AG09309 (cell line): ENCODE results near the gene SCMH1.

ENCODE experiments used
- DNase-seq: peaks from one replicate; pipeline ENCODE4 v3.0.0-alpha.2; 2010; ENCODE audit warnings: low read depth
- H3K4me3 ChIP-seq: 2 replicates; pipeline ENCODE4 v1.5.1; 2011; ENCODE audit warnings: mild to moderate bottlenecking, low read depth, low read length, moderate library complexity; ENCODE audit not compliant: control insufficient read depth
- CTCF ChIP-seq: IDR thresholded peaks from 2 replicates; pipeline ENCODE4 v1.5.1; 2011; ENCODE audit warnings: mild to moderate bottlenecking, low read depth, low read length, inconsistent platforms; ENCODE audit not compliant: insufficient read depth, control insufficient read depth; ENCODE audit errors: missing control alignments

The SCMH1 gene

GRCh38 chr1:41109310-41110197 is 132.6 kb downstream of the SCMH1 start:
- H3K4me3 ChIP-seq = no peak overlapping the region
- DNase-seq = peak; percentile 75
- no peak for TF ChIP-seq CTCF

DNA sequence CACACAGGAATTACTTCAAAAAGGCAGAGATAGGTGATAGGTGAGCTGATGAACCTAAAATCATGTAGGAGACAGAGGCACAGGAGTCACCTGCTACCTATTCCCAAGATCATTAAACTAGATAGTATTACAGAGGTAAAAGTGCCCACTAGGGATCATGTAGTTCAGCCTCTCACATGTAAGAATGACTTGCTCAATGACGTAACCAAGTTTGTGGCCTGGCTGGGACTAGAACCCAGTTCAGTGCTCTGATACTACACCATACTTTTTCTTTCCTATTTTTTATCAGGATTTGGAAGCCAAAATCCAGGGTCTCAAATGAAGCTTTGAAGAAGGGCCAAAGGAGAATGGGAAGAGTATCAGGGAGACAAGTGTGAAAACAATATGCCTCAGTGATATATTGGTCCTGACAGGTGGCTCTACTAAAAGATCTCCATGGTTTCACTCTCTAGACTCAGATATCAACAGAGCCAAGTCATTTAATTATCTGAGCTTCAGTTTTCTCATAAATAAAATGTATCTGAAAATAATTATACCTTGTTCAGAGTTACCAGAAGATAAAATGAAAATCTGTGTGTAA is 133.3 kb downstream of the SCMH1 start:
- no peak for TF ChIP-seq CTCF
- DNase-seq = no peak
- no peak overlapping the region for H3K4me3 ChIP-seq

- no peak for TF ChIP-seq CTCF
- H3K4me3 ChIP-seq = no peak overlapping the region
- DNase-seq = no peak
Observed at GRCh38 chr1:41103766-41104165, 138.3 kb downstream of the SCMH1 start.

DNA sequence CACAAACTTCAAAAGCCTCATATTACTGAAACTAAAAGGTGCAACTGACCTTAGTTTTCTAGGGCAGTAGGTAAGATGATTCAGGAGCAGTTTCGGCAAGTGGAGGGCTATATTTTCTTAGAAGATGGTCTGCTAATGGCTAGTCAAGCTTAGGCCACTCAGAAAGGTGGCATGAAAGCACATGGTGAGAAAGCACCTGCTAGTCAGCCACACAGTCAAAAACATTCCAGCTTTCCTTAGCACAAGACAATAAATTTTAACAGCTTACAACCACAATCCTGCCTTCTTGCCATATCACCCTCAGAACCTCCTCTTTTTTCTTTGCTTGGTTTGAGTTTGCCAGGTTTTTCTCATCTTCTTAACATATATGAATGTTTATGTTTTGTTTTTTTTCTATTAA is 139.5 kb downstream of the SCMH1 start:
- no peak for TF ChIP-seq CTCF
- H3K4me3 ChIP-seq = no peak overlapping the region
- no peak for DNase-seq

DNA sequence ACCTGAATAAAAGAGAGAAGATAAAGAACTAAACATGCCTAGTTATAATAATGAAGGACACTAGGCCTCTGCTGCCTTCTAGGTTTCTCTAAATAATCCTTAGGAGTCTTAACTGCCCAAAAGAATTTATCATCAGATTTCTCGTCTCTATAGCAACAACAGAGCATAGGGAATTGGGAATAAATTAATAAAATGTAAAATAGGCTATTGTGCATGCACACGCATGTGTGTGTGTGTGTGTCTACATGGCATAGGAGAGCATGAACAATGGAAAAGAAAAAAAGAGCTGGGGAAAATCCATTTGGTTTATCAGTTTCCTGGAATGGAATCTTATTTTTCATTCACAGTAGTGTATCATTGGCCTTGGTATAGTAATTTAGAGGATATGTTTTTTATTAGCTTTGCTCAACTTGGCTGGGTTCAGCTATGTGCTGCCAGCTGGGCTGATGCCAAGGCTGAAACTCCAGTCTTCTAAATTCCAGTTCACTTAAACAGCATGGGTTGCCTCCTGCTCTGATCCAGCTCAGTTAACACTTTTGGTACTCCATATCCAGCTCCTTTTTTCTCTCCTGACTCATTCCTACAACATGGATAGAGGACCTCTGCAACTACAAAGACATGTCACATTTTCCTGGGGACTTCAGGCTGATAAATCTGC is 140.0 kb downstream of the SCMH1 start:
- no peak overlapping the region for H3K4me3 ChIP-seq
- TF ChIP-seq CTCF = no peak
- DNase-seq = peak; percentile 97

- H3K4me3 ChIP-seq = no peak overlapping the region
- TF ChIP-seq CTCF = no peak
- DNase-seq = peak; percentile 8
Observed at GRCh38 chr1:41101076-41101475, 141.0 kb downstream of the SCMH1 start.
